ENCODE results near the gene MSL3B.

Gene MSL3B

DNA sequence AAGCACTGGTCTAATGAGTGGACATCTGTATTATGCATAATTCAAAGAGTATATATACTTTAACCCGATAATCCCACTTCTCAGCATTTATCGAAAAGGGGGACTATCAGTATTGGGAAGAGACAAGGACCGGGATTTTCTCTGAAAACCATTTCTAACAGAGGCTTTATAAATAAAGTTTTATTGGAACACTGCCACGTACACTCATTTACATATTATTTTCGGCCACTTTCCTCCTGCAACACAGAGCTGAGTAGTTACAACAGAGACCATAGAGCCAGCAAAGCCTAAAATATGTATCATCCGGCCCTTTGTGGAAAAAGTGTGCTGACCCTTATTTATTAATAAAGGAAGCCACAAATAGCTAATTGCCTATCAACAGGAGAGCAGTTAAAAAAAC is 17.0 kb downstream of the MSL3B start:
- no peak for ATAC-seq

DNA sequence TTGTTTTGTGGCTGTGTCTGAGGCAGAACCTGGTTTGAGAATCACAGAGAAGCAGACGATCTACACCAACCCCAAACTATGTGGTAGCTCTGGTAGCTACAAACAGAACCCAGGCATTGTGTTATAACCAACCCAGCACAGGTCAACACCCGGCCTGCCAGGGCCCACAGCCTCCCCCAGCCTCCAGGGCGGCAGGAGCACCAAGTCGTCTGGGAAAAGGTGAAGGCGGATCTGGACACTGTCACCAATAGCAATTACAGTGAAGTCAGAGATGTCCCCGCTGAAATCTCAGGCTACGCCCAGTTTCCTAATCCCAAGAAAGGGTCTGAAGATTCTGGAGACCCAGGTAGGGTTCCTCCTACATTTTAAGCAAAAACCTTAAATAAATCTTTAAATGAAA is 17.4 kb downstream of the MSL3B start:
- ATAC-seq: no peak
- no peak for TF ChIP-seq TOX (CRISPR knock-in tag; IDR thresholded peaks at IDR 0.05; ENCODE audit: borderline replicate concordance)
- TF ChIP-seq OSR1 (CRISPR knock-in tag; IDR thresholded peaks at IDR 0.05): no peak
- no peak for TF ChIP-seq RARB (CRISPR knock-in tag; IDR thresholded peaks at IDR 0.05)
- TF ChIP-seq SNAI2 (CRISPR knock-in tag; IDR thresholded peaks at IDR 0.05): no peak
- TF ChIP-seq BACH2 (CRISPR knock-in tag; IDR thresholded peaks at IDR 0.05; ENCODE audit: borderline replicate concordance): no peak
- TF ChIP-seq ZNF8 (CRISPR knock-in tag; IDR thresholded peaks at IDR 0.05): no peak
- TF ChIP-seq CREB5 (CRISPR knock-in tag; IDR thresholded peaks at IDR 0.05; ENCODE audit: low read depth): no peak
- no peak for TF ChIP-seq ZNF565 (CRISPR knock-in tag; conservative IDR thresholded peaks at IDR 0.05; ENCODE audit: low read depth)
- TF ChIP-seq TCF4 (CRISPR knock-in tag; IDR thresholded peaks at IDR 0.05; ENCODE audit: borderline replicate concordance): no peak
- TF ChIP-seq ZC3H10 (CRISPR knock-in tag; IDR thresholded peaks at IDR 0.05): no peak
- TF ChIP-seq, protein P1, sequence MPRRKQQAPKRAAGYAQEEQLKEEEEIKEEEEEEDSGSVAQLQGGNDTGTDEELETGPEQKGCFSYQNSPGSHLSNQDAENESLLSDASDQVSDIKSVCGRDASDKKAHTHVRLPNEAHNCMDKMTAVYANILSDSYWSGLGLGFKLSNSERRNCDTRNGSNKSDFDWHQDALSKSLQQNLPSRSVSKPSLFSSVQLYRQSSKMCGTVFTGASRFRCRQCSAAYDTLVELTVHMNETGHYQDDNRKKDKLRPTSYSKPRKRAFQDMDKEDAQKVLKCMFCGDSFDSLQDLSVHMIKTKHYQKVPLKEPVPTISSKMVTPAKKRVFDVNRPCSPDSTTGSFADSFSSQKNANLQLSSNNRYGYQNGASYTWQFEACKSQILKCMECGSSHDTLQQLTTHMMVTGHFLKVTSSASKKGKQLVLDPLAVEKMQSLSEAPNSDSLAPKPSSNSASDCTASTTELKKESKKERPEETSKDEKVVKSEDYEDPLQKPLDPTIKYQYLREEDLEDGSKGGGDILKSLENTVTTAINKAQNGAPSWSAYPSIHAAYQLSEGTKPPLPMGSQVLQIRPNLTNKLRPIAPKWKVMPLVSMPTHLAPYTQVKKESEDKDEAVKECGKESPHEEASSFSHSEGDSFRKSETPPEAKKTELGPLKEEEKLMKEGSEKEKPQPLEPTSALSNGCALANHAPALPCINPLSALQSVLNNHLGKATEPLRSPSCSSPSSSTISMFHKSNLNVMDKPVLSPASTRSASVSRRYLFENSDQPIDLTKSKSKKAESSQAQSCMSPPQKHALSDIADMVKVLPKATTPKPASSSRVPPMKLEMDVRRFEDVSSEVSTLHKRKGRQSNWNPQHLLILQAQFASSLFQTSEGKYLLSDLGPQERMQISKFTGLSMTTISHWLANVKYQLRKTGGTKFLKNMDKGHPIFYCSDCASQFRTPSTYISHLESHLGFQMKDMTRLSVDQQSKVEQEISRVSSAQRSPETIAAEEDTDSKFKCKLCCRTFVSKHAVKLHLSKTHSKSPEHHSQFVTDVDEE (CRISPR knock-in tag; IDR thresholded peaks at IDR 0.05): no peak
- no peak for TF ChIP-seq ISL1 (CRISPR knock-in tag; IDR thresholded peaks at IDR 0.05)
- TF ChIP-seq ARNTL (CRISPR knock-in tag; IDR thresholded peaks at IDR 0.05; ENCODE audit: borderline replicate concordance, low read depth): no peak
- TF ChIP-seq, protein P2, sequence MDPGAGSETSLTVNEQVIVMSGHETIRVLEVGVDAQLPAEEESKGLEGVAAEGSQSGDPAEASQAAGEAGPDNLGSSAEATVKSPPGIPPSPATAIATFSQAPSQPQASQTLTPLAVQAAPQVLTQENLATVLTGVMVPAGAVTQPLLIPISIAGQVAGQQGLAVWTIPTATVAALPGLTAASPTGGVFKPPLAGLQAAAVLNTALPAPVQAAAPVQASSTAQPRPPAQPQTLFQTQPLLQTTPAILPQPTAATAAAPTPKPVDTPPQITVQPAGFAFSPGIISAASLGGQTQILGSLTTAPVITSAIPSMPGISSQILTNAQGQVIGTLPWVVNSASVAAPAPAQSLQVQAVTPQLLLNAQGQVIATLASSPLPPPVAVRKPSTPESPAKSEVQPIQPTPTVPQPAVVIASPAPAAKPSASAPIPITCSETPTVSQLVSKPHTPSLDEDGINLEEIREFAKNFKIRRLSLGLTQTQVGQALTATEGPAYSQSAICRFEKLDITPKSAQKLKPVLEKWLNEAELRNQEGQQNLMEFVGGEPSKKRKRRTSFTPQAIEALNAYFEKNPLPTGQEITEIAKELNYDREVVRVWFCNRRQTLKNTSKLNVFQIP (CRISPR knock-in tag; IDR thresholded peaks at IDR 0.05; ENCODE audit: borderline replicate concordance, low read depth): no peak
- TF ChIP-seq CSDC2 (CRISPR knock-in tag; IDR thresholded peaks at IDR 0.05): no peak

More for the DNA sequence above, 17.0 kb downstream of the MSL3B start:
- TF ChIP-seq ESRRG (CRISPR knock-in tag; IDR thresholded peaks at IDR 0.05) (no peak), TCF4 (CRISPR knock-in tag; IDR thresholded peaks at IDR 0.05; ENCODE audit: borderline replicate concordance) (no peak), ZNF565 (CRISPR knock-in tag; conservative IDR thresholded peaks at IDR 0.05; ENCODE audit: low read depth) (no peak), ZC3H10 (CRISPR knock-in tag; IDR thresholded peaks at IDR 0.05) (no peak), RARB (CRISPR knock-in tag; IDR thresholded peaks at IDR 0.05) (no peak), BACH2 (CRISPR knock-in tag; IDR thresholded peaks at IDR 0.05; ENCODE audit: borderline replicate concordance) (no peak), ZNF8 (CRISPR knock-in tag; IDR thresholded peaks at IDR 0.05) (no peak), ISL1 (CRISPR knock-in tag; IDR thresholded peaks at IDR 0.05) (no peak), SNAI2 (CRISPR knock-in tag; IDR thresholded peaks at IDR 0.05) (no peak)
- TF ChIP-seq, protein P3, sequence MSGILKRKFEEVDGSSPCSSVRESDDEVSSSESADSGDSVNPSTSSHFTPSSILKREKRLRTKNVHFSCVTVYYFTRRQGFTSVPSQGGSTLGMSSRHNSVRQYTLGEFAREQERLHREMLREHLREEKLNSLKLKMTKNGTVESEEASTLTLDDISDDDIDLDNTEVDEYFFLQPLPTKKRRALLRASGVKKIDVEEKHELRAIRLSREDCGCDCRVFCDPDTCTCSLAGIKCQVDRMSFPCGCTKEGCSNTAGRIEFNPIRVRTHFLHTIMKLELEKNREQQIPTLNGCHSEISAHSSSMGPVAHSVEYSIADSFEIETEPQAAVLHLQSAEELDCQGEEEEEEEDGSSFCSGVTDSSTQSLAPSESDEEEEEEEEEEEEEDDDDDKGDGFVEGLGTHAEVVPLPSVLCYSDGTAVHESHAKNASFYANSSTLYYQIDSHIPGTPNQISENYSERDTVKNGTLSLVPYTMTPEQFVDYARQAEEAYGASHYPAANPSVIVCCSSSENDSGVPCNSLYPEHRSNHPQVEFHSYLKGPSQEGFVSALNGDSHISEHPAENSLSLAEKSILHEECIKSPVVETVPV (CRISPR knock-in tag; IDR thresholded peaks at IDR 0.05): no peak
- TF ChIP-seq, protein P1 (CRISPR knock-in tag; IDR thresholded peaks at IDR 0.05): no peak

DNA sequence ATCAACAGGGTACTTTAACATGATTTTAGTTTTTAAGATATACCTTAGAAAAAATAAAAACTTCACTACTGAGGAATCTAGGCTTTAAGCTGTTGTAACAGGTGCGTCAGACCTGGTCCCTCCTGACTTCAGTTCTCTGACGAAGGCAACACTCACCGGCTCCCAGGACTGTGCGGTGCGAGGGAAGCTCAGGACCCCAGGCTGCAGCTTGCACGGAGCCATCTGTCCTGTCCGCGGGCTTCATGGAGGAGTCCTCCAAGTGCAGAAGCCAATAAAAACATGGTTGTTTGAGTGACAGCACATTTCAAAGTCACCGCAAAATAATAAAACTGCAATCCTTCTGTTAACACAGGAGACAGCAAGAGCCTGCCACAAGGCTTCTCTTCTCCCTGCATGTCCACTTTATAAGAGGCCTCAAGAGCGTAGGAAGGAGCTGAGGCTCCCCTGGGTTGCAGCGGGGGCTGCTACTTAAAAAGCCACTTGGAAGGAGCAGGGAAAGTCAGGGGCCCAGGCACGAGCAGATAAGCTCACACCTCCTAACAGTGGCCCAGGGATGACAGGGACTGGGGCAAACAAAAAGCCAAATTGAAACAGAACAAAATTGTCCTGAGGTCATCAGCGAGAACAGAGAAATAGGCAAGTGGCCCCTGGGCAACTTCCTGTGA is 18.4 kb downstream of the MSL3B start:
- no peak for ATAC-seq
- TF ChIP-seq ARNTL (CRISPR knock-in tag; IDR thresholded peaks at IDR 0.05; ENCODE audit: borderline replicate concordance, low read depth) (no peak), ZC3H10 (CRISPR knock-in tag; IDR thresholded peaks at IDR 0.05) (no peak), ZNF70 (CRISPR knock-in tag; IDR thresholded peaks at IDR 0.05) (no peak), ESRRG (CRISPR knock-in tag; IDR thresholded peaks at IDR 0.05) (no peak), CREB5 (CRISPR knock-in tag; IDR thresholded peaks at IDR 0.05; ENCODE audit: low read depth) (no peak), ISL1 (CRISPR knock-in tag; IDR thresholded peaks at IDR 0.05) (no peak), RARB (CRISPR knock-in tag; IDR thresholded peaks at IDR 0.05) (no peak), ZFP30 (CRISPR knock-in tag; IDR thresholded peaks at IDR 0.05) (no peak), ZNF565 (CRISPR knock-in tag; conservative IDR thresholded peaks at IDR 0.05; ENCODE audit: low read depth) (no peak)
- TF ChIP-seq, protein P3 (CRISPR knock-in tag; IDR thresholded peaks at IDR 0.05): no peak
- TF ChIP-seq, protein P4, sequence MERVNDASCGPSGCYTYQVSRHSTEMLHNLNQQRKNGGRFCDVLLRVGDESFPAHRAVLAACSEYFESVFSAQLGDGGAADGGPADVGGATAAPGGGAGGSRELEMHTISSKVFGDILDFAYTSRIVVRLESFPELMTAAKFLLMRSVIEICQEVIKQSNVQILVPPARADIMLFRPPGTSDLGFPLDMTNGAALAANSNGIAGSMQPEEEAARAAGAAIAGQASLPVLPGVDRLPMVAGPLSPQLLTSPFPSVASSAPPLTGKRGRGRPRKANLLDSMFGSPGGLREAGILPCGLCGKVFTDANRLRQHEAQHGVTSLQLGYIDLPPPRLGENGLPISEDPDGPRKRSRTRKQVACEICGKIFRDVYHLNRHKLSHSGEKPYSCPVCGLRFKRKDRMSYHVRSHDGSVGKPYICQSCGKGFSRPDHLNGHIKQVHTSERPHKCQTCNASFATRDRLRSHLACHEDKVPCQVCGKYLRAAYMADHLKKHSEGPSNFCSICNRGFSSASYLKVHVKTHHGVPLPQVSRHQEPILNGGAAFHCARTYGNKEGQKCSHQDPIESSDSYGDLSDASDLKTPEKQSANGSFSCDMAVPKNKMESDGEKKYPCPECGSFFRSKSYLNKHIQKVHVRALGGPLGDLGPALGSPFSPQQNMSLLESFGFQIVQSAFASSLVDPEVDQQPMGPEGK (CRISPR knock-in tag; IDR thresholded peaks at IDR 0.05; ENCODE audit: borderline replicate concordance): no peak

Measured in SK-N-SH treated with all-trans-retinoic acid at 6 μM for 48 hours (cell line).